Activated T-cell treated with anti-CD3 and anti-CD28 coated beads, Interleukin-2, amount 50 U/mL, for 72 hours (primary cell): ENCODE measurements around the gene KREMEN1. TPM values are rescaled to one million over a fixed set of nuclear protein-coding genes. Genes with fewer than 3 reads are reported as not detected.
A peak's percentile ranks its signal among the peaks of the same experiment; 100 is the strongest.
"Not testable (repeated sequence)": the region's sequence is repeated elsewhere in the genome, so short reads cannot be mapped to it uniquely, and the experiment has no call there.

ENCODE experiments used
- ATAC-seq, 2 donors: fragments of 150-1000 bp; cut with Tn5 transposase; replicated peaks in 1 of 2; 2 replicates each; pipeline ENCODE4 v1.10.0; 2021; ENCODE audit warnings: moderate library complexity in 2 of 2, mild to moderate bottlenecking in 1 of 2
- DNase-seq, 2 donors: peaks; one replicate each; pipeline ENCODE4 v3.0.0; 2021 to 2022; ENCODE audit warnings: mixed read lengths in 1 of 2
- H3K27ac Mint-ChIP-seq: one replicate; pipeline ENCODE4 v1.8.0; 2022; ENCODE audit warnings: mild to moderate bottlenecking, moderate library complexity, mixed read lengths
- H3K27me3 Mint-ChIP-seq: one replicate; pipeline ENCODE4 v1.8.0; 2022; ENCODE audit warnings: low read depth, mixed read lengths
- H3K36me3 Mint-ChIP-seq, 2 donors: one replicate each; pipeline ENCODE4 v1.8.0; 2022; ENCODE audit warnings: mixed read lengths in 2 of 2, mild to moderate bottlenecking in 1 of 2; ENCODE audit not compliant: insufficient read depth in 2 of 2
- H3K4me1 Mint-ChIP-seq: one replicate; pipeline ENCODE4 v1.8.0; 2022; ENCODE audit warnings: low read depth, mixed read lengths
- H3K4me3 Mint-ChIP-seq, 2 donors: one replicate each; pipeline ENCODE4 v1.8.0; 2022; ENCODE audit warnings: mild to moderate bottlenecking in 2 of 2, mixed read lengths in 2 of 2, moderate library complexity in 2 of 2
- H3K9me3 Mint-ChIP-seq, 2 donors: one replicate each; pipeline ENCODE4 v1.8.0; 2022; ENCODE audit warnings: mixed read lengths in 2 of 2
- total RNA-seq, 2 donors: library from RNA; stranded (reverse); gene quantifications; one replicate each; pipeline ENCODE4 v1.2.3, GENCODE V29; 2022

Gene KREMEN1
- total RNA-seq, 2 donors from 2014 or later = 0.09 to 0.53 TPM

DNA sequence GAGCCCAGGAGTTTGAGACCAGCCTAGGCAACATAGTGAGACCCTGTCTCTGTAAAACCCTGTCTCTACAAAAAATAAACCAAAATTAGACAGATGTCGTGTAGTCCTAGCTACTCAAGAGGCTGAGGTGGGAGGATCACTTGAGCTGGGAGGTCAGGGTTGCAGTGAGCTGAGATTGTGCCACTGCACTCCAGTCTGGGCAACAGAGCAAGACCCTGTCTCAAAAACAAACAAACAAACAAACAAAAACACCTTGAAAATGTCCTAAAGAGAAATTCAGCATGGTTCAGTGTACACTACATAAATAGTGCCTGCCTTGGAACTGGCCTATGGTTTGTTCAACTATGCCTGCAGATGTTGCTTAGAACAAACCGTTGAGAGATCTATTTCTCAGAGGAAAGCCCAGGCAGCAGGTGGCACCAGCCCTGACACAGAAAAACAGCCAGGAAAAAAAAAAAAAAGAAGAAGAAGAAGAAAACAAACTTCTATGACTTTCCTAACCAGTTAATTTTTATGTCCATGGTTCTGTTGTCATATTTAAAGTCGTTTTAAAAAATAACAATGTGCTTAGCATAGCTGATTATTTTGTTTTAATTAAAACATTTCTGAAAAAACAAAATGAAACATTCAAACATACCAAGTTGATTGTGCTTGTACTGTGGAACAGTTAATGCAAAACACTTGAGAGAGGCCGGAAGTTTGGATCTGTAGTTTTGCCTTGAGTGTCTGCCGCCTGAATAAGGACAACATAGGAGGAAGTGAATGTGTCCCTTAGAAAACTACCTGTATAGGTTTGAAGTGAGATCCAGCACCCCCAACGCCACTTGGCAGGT lies 5.4 kb downstream of the KREMEN1 start:
- ATAC-seq = no peak
- DNase-seq = no peak
- peaks cover 5% of the 10 kb centered on the region for H3K4me1 Mint-ChIP-seq
- H3K9me3 Mint-ChIP-seq = no peaks in the 10 kb centered on the region
- H3K27me3 Mint-ChIP-seq = peaks cover 31% of the 10 kb centered on the region
- no peaks in the 10 kb centered on the region for H3K36me3 Mint-ChIP-seq
- H3K4me3 Mint-ChIP-seq = no peak overlapping the region
- H3K27ac Mint-ChIP-seq = no peak overlapping the region

DNA sequence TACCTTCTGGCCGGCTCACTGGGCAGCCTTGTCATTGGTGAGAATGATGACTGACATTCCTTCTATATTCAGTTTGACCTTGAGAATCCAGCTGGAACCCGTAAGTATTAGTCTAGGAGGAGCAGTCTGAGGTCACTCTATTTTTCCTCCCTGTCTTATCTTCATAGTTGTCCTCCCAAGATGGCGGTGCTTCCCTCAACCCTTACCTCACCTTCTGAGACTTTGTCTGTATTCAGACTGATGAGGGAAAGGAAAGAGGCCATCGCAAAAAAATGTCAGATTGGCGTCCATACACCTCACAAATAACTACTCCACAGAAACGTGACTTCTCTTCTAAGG lies 6.0 kb downstream of the KREMEN1 start:
- no peaks in the 10 kb centered on the region for H3K36me3 Mint-ChIP-seq
- no peak overlapping the region for H3K27ac Mint-ChIP-seq
- H3K4me1 Mint-ChIP-seq = peaks cover 3% of the 10 kb centered on the region
- no peaks in the 10 kb centered on the region for H3K9me3 Mint-ChIP-seq
- DNase-seq (no peak), ATAC-seq (no peak)
- H3K4me3 Mint-ChIP-seq = no peak overlapping the region
- peaks cover 30% of the 10 kb centered on the region for H3K27me3 Mint-ChIP-seq

DNA sequence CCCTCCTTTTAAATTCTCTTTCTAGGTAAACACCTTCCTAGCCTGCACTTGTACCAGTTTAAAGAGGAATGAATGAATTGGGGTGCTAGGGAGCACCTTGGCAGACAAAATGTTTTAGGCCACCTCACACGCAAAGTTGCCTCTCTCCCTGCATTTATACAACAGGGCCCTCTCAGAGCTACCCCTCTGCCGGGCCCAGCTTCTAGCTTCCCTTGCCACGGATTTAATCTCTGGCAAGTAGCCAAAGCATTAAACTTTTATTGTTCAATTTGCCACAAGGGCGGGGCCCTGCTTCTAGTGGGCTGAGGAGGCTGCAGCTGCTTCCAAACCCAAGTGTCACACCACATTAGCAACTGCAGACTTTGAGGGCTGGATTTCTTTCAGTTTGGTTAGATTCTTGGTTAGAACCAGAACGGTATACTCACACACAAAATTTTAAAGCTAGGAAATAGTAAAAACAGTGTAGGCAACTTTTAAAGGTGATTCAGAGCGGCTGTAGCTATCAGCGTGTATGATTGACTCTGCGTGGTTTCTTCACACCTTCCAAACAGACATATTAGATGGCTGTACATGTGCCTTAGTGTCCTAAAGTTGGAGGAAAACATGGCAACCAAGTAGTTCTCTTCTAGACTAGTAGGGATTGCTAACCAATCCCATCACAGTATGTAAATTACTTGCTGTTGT lies 6.5 kb downstream of the KREMEN1 start:
- Mint-ChIP-seq H3K4me1 (no peaks in the 10 kb centered on the region), H3K9me3 (no peaks in the 10 kb centered on the region), H3K27me3 (peaks cover 25% of the 10 kb centered on the region), H3K36me3 (no peaks in the 10 kb centered on the region), H3K27ac (no peak overlapping the region), H3K4me3 (no peak overlapping the region)
- no peak for DNase-seq
- ATAC-seq = no peak

DNA sequence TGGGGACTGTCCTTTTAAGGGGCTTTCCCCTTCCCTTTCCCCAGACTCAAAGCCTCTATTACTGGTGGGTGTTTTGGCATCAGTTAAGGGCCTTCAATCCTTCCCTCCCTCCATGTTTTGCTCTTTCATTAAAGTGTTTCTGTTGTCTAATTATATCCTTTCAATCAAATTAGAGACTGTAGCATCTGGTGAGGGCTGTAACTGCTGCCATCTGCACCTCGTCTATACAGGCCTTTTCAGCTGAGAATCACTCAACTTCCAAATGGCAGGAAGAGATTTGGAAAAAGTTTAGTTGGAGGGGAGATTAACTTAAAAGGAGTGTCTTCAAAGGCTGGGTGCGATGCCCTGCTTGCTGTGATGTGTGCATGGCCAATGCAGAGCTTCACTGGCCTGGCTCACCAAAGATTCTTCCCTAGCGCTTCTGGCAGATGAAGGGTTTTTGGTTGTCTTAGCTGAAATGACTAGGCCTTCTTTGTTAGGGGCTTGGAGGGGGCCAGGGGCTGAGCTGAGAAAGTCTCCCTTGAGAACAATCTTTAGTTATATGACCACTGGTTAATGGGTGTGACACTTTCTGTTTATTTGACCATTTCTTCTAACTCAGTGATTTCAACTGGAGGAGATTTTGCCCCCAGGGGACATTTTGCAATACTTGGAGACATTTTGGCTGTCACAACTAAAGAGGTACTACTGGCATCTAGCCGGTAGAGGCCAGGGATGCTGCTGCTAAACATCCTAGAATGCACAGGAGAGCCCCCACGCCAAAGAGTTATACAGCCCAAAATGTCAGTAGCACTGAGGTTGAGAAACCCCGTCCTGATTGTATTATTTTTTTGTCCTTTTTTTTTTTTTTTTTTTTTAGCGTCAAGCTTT lies 7.5 kb downstream of the KREMEN1 start:
- ATAC-seq (no peak), DNase-seq (no peak)
- no peaks in the 10 kb centered on the region for H3K36me3 Mint-ChIP-seq
- no peak overlapping the region for H3K27ac Mint-ChIP-seq
- H3K9me3 Mint-ChIP-seq = no peaks in the 10 kb centered on the region
- H3K4me3 Mint-ChIP-seq = no peak overlapping the region
- peaks cover 16% of the 10 kb centered on the region for H3K27me3 Mint-ChIP-seq
- H3K4me1 Mint-ChIP-seq = no peaks in the 10 kb centered on the region

DNA sequence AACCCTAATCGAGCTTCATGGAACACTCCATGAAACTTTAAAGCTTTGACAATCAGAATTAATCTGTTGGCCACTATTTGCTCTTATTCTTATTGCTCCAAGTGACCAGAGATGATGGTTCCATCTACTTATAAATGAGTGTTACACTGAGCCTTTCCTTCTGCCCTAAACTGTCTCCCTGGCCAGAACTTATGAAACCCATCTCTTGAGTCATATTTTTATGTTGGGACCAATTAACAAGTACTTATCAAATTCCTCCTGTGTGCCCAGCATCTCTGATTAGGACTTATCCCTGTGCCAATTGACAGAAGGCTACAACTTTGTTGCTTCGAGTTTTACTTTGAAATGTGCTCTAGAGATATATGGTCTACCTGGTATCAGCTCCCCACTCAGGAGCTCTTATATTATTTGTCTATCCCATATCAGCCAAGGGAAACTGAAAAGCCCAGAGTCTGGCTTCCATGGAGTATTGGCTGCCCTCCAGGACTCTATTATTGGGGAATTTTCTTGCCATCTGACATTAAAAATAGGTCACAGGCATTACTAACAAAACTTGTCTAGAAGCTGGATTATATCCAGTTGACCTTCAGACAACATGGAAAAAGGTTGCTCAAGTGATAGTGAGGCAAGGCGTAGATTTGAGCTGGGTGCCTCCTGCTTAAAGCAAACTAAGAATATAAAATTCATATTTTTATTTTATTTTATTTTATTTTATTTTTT lies 8.8 kb downstream of the KREMEN1 start:
- no peaks in the 10 kb centered on the region for H3K36me3 Mint-ChIP-seq
- H3K9me3 Mint-ChIP-seq = no peaks in the 10 kb centered on the region
- DNase-seq = no peak
- H3K4me3 Mint-ChIP-seq = no peak overlapping the region
- no peak for ATAC-seq
- H3K27ac Mint-ChIP-seq = no peak overlapping the region
- no peaks in the 10 kb centered on the region for H3K4me1 Mint-ChIP-seq
- peaks cover 8% of the 10 kb centered on the region for H3K27me3 Mint-ChIP-seq

DNA sequence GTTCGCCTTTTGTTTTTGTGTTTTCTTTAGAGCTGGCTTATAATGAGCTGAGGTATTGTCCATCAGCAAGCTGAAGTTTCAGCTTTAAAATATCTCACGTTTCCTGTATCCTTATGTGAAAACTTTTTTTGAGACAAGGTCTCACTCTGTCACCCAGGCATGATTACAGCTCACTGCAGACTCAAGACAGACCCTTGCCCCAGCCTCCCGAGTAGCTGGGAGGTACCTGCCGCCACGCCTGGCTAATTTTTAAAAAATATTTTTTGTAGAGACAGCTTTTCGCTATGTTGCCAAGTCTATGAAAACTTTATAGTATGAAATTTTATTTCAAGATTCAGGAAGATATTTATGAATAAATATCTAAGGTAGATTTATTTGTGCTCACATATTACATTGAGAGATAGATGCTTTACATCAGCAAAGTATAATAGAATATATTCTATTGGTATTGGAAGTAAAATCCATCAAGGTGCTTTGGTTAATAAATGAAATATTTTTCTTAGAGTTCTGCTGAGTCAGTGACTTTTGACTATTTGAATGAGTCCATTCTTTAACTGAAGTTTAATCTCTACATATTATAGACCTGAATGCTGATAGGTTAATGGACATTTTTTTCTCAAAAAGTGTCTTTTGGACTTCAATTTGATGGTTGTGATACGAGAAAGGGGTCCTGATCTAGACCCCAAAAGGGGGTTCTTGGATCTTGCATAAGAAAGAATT lies 10.2 kb downstream of the KREMEN1 start:
- H3K27me3 Mint-ChIP-seq = peaks cover 8% of the 10 kb centered on the region
- no peak for ATAC-seq
- H3K4me1 Mint-ChIP-seq = no peaks in the 10 kb centered on the region
- H3K4me3 Mint-ChIP-seq = no peak overlapping the region
- DNase-seq = no peak
- H3K27ac Mint-ChIP-seq = no peak overlapping the region
- no peaks in the 10 kb centered on the region for H3K36me3 Mint-ChIP-seq
- H3K9me3 Mint-ChIP-seq = no peaks in the 10 kb centered on the region

- DNase-seq, H3K4me3 Mint-ChIP-seq, H3K27ac Mint-ChIP-seq, H3K4me1 Mint-ChIP-seq, H3K9me3 Mint-ChIP-seq, H3K27me3 Mint-ChIP-seq, H3K36me3 Mint-ChIP-seq, ATAC-seq: not testable (repeated sequence)
Measured at GRCh38 chr22:29083576-29083932, 10.7 kb downstream of the KREMEN1 start.

- ATAC-seq (no peak), DNase-seq (no peak)
- Mint-ChIP-seq H3K27me3 (peaks cover 13% of the 10 kb centered on the region), H3K4me3 (no peak overlapping the region), H3K9me3 (no peaks in the 10 kb centered on the region), H3K4me1 (no peaks in the 10 kb centered on the region), H3K36me3 (no peaks in the 10 kb centered on the region), H3K27ac (peak overlapping the region; percentile 9)
Measured at GRCh38 chr22:29083933-29084591, 11.2 kb downstream of the KREMEN1 start.

- no peaks in the 10 kb centered on the region for H3K4me1 Mint-ChIP-seq
- H3K27me3 Mint-ChIP-seq = peaks cover 23% of the 10 kb centered on the region
- H3K4me3 Mint-ChIP-seq = no peak overlapping the region
- H3K27ac Mint-ChIP-seq = no peak overlapping the region
- ATAC-seq = no peak
- no peaks in the 10 kb centered on the region for H3K9me3 Mint-ChIP-seq
- no peak for DNase-seq
- no peaks in the 10 kb centered on the region for H3K36me3 Mint-ChIP-seq
Measured at GRCh38 chr22:29087012-29087411, 14.2 kb downstream of the KREMEN1 start.

- no peaks in the 10 kb centered on the region for H3K9me3 Mint-ChIP-seq
- H3K27me3 Mint-ChIP-seq = peaks cover 24% of the 10 kb centered on the region
- no peaks in the 10 kb centered on the region for H3K36me3 Mint-ChIP-seq
Measured at GRCh38 chr22:29088809-29089208, 16.0 kb downstream of the KREMEN1 start.

GRCh38 chr22:29089507-29089906 lies 16.7 kb downstream of the KREMEN1 start:
- Mint-ChIP-seq H3K4me3 (no peak overlapping the region), H3K36me3 (no peaks in the 10 kb centered on the region), H3K4me1 (no peaks in the 10 kb centered on the region)

More at GRCh38 chr22:29088809-29089208, 16.0 kb downstream of the KREMEN1 start:
- no peaks in the 10 kb centered on the region for H3K4me1 Mint-ChIP-seq
- H3K27ac Mint-ChIP-seq = no peak overlapping the region
- DNase-seq (no peak), ATAC-seq (no peak)
- no peak overlapping the region for H3K4me3 Mint-ChIP-seq

DNA sequence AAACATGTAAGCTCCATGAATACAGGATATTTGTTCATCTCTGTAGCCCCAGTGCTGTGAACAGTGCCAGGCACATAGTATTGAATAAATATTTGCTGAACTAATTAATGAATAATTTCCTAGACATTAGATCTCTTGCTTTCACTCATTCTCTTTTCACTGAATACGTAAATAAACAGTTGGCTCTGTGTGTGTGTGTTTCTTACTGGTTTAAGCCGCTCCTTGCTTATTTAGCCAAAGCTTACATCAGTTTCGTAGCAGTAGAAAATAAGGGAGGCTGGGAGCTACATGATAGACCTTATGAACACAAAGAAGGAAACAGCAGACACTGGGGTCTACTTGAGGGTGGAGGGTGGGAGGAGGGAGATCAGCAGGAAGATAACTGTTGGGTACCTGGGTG lies 17.2 kb downstream of the KREMEN1 start:
- DNase-seq (no peak), ATAC-seq (no peak)
- no peaks in the 10 kb centered on the region for H3K9me3 Mint-ChIP-seq
- peaks cover 24% of the 10 kb centered on the region for H3K27me3 Mint-ChIP-seq
- no peak overlapping the region for H3K4me3 Mint-ChIP-seq
- no peaks in the 10 kb centered on the region for H3K36me3 Mint-ChIP-seq
- H3K4me1 Mint-ChIP-seq = no peaks in the 10 kb centered on the region
- H3K27ac Mint-ChIP-seq = no peak overlapping the region

More at GRCh38 chr22:29089507-29089906, 16.7 kb downstream of the KREMEN1 start:
- no peak overlapping the region for H3K27ac Mint-ChIP-seq
- DNase-seq (no peak), ATAC-seq (no peak)
- H3K9me3 Mint-ChIP-seq = no peaks in the 10 kb centered on the region
- peaks cover 24% of the 10 kb centered on the region for H3K27me3 Mint-ChIP-seq
